ENCODE measurements around the gene FAM98C.

DNA sequence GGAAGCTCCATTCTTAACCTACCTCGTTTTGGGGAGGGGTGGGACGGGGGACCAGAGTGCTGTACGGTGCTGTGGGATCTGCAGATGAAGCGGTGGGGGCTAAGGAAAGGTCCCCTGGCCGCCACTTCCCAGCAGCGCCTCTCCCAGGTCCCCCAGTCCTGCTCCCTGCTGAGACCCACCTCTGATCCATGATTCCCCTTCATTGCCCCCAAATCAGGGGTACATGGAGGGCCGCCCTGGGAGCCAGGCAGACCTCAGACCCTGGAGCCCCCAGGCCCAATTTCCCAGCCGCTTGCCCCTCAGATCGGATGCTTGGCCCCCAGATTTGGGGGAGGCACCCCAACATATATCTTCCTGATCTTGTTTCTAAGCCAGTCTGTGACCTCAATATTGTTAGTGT, 3.8 kb upstream of the FAM98C start:
- TF ChIP-seq, protein P1, sequence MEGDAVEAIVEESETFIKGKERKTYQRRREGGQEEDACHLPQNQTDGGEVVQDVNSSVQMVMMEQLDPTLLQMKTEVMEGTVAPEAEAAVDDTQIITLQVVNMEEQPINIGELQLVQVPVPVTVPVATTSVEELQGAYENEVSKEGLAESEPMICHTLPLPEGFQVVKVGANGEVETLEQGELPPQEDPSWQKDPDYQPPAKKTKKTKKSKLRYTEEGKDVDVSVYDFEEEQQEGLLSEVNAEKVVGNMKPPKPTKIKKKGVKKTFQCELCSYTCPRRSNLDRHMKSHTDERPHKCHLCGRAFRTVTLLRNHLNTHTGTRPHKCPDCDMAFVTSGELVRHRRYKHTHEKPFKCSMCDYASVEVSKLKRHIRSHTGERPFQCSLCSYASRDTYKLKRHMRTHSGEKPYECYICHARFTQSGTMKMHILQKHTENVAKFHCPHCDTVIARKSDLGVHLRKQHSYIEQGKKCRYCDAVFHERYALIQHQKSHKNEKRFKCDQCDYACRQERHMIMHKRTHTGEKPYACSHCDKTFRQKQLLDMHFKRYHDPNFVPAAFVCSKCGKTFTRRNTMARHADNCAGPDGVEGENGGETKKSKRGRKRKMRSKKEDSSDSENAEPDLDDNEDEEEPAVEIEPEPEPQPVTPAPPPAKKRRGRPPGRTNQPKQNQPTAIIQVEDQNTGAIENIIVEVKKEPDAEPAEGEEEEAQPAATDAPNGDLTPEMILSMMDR (IDR thresholded peaks at IDR 0.05), result no peak
- no peak for TF ChIP-seq POLR2A (IDR thresholded peaks at IDR 0.05)
